VCaP (cell line): ENCODE results near the gene VAMP2.

Experiments used
- H3K27ac ChIP-seq: fragments of 450-650 bp; 2 replicates; pipeline ENCODE4 v1.5.1; 2017
- CTCF ChIP-seq: fragments of 450-650 bp; conservative IDR thresholded peaks from 2 replicates; pipeline ENCODE4 v1.5.1; 2017; ENCODE audit warnings: mild to moderate bottlenecking, moderate library complexity

Gene VAMP2

GRCh38 chr17:8125947-8126490, 36.7 kb downstream of the VAMP2 start:
- TF ChIP-seq CTCF, result no peak
- H3K27ac ChIP-seq, result peak overlapping the region; percentile 51

GRCh38 chr17:8125154-8125946, 37.4 kb downstream of the VAMP2 start:
- H3K27ac ChIP-seq, result peak overlapping the region; percentile 51
- no peak for TF ChIP-seq CTCF

- TF ChIP-seq CTCF, result no peak
- H3K27ac ChIP-seq, result peak overlapping the region; percentile 39; the same call in 1 of the 2 replicates
These were observed 38.2 kb downstream of the VAMP2 start for GRCh38 chr17:8124350-8125153.

- peak within 1 kb of the TSS; percentile 39; the same call in 1 of the 2 replicates for H3K27ac ChIP-seq
These were observed 38.9 kb downstream of the VAMP2 start, which contains the start of gene HES7 for GRCh38 chr17:8123695-8124349. HES7 (minus strand) TSS chr17:8124106; CDS start chr17:8124084, 22 bp downstream.

GRCh38 chr17:8122924-8123694, 39.6 kb downstream of the VAMP2 start:
- H3K27ac ChIP-seq, result peak overlapping the region; percentile 39; the same call in 1 of the 2 replicates
- TF ChIP-seq CTCF, result no peak

More at GRCh38 chr17:8123695-8124349, 38.9 kb downstream of the VAMP2 start, which contains the start of gene HES7:
- no peak for TF ChIP-seq CTCF

GRCh38 chr17:8122422-8122923, 40.3 kb downstream of the VAMP2 start:
- peak overlapping the region; percentile 43; the same call in 1 of the 2 replicates for H3K27ac ChIP-seq
- TF ChIP-seq CTCF, result no peak
